ENCODE measurements around the gene FAM222A. TPM values are rescaled to one million over a fixed set of nuclear protein-coding genes. Genes with fewer than 3 reads are reported as not detected.

The FAM222A gene
- polyA plus RNA-seq, 3 donors = 0.09 TPM; not detected in 2

GRCh38 chr12:109731806-109732205, 18.2 kb downstream of the FAM222A start:
- DNase-seq = no peak
- no peaks in the 10 kb centered on the region for H4K20me1 ChIP-seq (ENCODE audit: insufficient read depth, low read length)
- intact Hi-C loops (cut with micrococcal nuclease) = no loop called here
- no peak overlapping the region for H3K4me3 ChIP-seq (replicated peaks in 1 of 3; ENCODE audit: low read depth in 2 of 3, low read length in 3 of 3)
- no peak overlapping the region for H2AFZ ChIP-seq (ENCODE audit: insufficient read depth, low read depth, low read length, poor library complexity, severe bottlenecking)
- no peaks in the 10 kb centered on the region for H3K9me3 ChIP-seq (replicated peaks in 1 of 2; ENCODE audit: control insufficient read depth in 1 of 2, insufficient read depth in 1 of 2, low read length in 2 of 2)
- peak overlapping the region in 1 of 7 donors; percentile 5 for H3K27ac Mint-ChIP-seq
- no peak overlapping the region for H3K9ac ChIP-seq (ENCODE audit: insufficient read depth, low read length, poor library complexity, severe bottlenecking)
- peaks cover 0 to 5% (median 0%) of the 10 kb centered on the region in 7 donors for H3K9me3 Mint-ChIP-seq
- H3K4me3 Mint-ChIP-seq = no peak overlapping the region
- H3K27me3 Mint-ChIP-seq (ENCODE audit: low read depth in 3 of 3) = peaks cover 27 to 35% (median 33%) of the 10 kb centered on the region in 3 donors
- 96% methylated on average over 4 of the region's 7 CpGs for WGBS (ENCODE audit: insufficient coverage)
- no peak overlapping the region for H3K27ac ChIP-seq (ENCODE audit: low read depth in 1 of 2, low read length in 2 of 2)
- no peaks in the 10 kb centered on the region for H3K4me1 ChIP-seq (ENCODE audit: control insufficient read depth in 1 of 2, insufficient read depth in 2 of 2, low read length in 2 of 2)
- H3K27me3 ChIP-seq (ENCODE audit: control insufficient read depth in 2 of 2, insufficient read depth in 2 of 2, low read length in 2 of 2) = peaks cover 0 to 25% of the 10 kb centered on the region in 2 donors
- TF ChIP-seq, protein P1, sequence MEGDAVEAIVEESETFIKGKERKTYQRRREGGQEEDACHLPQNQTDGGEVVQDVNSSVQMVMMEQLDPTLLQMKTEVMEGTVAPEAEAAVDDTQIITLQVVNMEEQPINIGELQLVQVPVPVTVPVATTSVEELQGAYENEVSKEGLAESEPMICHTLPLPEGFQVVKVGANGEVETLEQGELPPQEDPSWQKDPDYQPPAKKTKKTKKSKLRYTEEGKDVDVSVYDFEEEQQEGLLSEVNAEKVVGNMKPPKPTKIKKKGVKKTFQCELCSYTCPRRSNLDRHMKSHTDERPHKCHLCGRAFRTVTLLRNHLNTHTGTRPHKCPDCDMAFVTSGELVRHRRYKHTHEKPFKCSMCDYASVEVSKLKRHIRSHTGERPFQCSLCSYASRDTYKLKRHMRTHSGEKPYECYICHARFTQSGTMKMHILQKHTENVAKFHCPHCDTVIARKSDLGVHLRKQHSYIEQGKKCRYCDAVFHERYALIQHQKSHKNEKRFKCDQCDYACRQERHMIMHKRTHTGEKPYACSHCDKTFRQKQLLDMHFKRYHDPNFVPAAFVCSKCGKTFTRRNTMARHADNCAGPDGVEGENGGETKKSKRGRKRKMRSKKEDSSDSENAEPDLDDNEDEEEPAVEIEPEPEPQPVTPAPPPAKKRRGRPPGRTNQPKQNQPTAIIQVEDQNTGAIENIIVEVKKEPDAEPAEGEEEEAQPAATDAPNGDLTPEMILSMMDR (IDR thresholded peaks at IDR 0.05) = no peak
- no peaks in the 10 kb centered on the region for H3K79me2 ChIP-seq (ENCODE audit: insufficient read depth, low read length)
- no peaks in the 10 kb centered on the region for H3K36me3 ChIP-seq (replicated peaks in 1 of 2; ENCODE audit: control insufficient read depth in 1 of 2, insufficient read depth in 2 of 2, low read length in 2 of 2)
- no peaks in the 10 kb centered on the region for H3K36me3 Mint-ChIP-seq
- H3K4me1 Mint-ChIP-seq = no peaks in the 10 kb centered on the region
- H3K4me2 ChIP-seq (replicated peaks; ENCODE audit: extremely low read depth, low read length, poor library complexity, severe bottlenecking) = no peak overlapping the region

DNA sequence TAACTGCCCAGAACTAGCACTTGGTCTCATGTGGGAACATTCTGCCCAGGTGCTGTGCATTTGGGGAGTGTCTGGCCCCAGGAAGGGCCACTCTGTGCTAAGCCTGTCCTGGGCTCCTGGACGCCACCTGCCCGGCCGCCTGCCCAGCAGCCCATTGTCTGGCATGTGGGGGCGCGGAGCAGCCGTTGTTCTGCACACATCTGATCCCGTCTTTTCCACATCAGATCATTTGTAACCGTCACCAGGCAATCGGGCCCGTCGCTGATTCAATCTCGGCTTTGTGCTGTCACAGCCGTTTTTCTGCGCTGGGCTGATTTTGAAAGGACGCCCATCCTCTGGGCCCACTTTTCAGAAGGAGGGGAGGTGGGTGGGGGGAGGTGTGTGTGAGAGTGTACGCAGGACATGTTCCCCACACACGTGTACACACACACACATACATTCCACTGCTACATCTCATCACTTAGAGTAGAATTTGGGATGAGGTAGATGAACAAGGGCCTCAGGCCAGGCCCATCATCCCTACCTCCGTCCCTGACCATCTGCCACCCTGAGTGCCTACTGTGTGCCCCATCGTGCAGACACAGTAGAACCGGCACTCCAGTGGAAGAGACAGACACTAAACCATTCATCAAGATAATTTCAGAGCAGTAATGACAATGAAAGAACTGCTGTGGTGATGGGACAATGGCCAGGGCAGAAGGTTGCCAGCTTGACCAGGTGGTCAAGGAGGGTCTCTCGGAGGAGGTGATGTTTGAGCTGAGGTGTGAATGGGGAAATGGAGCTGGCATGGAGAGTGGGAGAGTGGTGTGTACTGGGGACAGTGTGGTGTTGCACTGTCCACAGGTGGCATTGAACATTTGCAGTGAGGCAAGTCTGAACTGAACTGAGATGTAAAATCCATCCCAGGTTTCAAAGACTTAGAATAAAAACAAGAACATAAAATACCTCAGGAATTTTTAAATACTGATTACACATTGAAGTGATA, 19.0 kb downstream of the FAM222A start:
- Histone ChIP-seq H3K9ac (ENCODE audit: insufficient read depth, low read length, poor library complexity, severe bottlenecking) (no peak overlapping the region), H3K4me3 (replicated peaks in 1 of 3; ENCODE audit: low read depth in 2 of 3, low read length in 3 of 3) (no peak overlapping the region), H3K27ac (ENCODE audit: low read depth in 1 of 2, low read length in 2 of 2) (no peak overlapping the region), H3K4me1 (ENCODE audit: control insufficient read depth in 1 of 2, insufficient read depth in 2 of 2, low read length in 2 of 2) (no peaks in the 10 kb centered on the region), H2AFZ (ENCODE audit: insufficient read depth, low read depth, low read length, poor library complexity, severe bottlenecking) (no peak overlapping the region), H3K27me3 (ENCODE audit: control insufficient read depth in 2 of 2, insufficient read depth in 2 of 2, low read length in 2 of 2) (peaks cover 0 to 27% of the 10 kb centered on the region in 2 donors), H3K4me2 (replicated peaks; ENCODE audit: extremely low read depth, low read length, poor library complexity, severe bottlenecking) (no peak overlapping the region), H4K20me1 (ENCODE audit: insufficient read depth, low read length) (no peaks in the 10 kb centered on the region), H3K79me2 (ENCODE audit: insufficient read depth, low read length) (no peaks in the 10 kb centered on the region), H3K36me3 (replicated peaks in 1 of 2; ENCODE audit: control insufficient read depth in 1 of 2, insufficient read depth in 2 of 2, low read length in 2 of 2) (no peaks in the 10 kb centered on the region), H3K9me3 (replicated peaks in 1 of 2; ENCODE audit: control insufficient read depth in 1 of 2, insufficient read depth in 1 of 2, low read length in 2 of 2) (no peaks in the 10 kb centered on the region)
- Mint-ChIP-seq H3K9me3 (peaks cover 0 to 5% (median 0%) of the 10 kb centered on the region in 7 donors), H3K27ac (no peak overlapping the region), H3K36me3 (no peaks in the 10 kb centered on the region), H3K4me1 (no peaks in the 10 kb centered on the region), H3K4me3 (no peak overlapping the region), H3K27me3 (ENCODE audit: low read depth in 3 of 3) (peaks cover 30 to 36% (median 33%) of the 10 kb centered on the region in 3 donors)
- intact Hi-C loops (cut with micrococcal nuclease) = no loop called here
- TF ChIP-seq, protein P1 (IDR thresholded peaks at IDR 0.05) = no peak
- WGBS (ENCODE audit: insufficient coverage) = 91% methylated on average over 14 of the region's 21 CpGs
- DNase-seq = no peak
